ENCODE data around the gene FSD2. TPM values are rescaled to one million over a fixed set of nuclear protein-coding genes. Genes with fewer than 3 reads are reported as not detected.

The FSD2 gene
- total RNA-seq, 1 experiment from 2014 or later, result not detected

DNA sequence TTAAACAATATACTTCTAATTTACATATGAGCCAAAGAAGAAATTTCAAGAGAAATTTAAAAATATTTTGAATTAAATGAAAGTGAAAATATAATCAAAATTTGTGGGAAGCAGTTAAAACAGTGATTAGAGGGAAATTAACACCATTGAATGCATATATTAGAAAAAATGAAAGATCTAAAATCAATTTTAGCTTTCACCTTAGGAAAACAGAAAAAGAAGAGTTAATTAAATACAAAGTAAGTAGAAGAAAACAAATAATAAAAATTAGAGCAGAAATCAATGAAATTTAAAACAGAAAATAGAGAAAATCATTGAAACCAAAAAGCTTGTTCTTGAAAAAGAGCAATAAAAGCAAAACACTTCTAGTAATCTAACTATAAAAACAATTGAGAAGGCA, 57.6 kb downstream of the FSD2 start:
- H4K8ac ChIP-seq (replicated peaks; ENCODE audit: insufficient read length, low read depth, low read length), result no peak overlapping the region
- H3K4me2 ChIP-seq (ENCODE audit: insufficient read depth, insufficient read length, low read length), result no peak overlapping the region
- no peak overlapping the region for H4K91ac ChIP-seq (ENCODE audit: insufficient read length, low read depth, low read length)
- H2BK12ac ChIP-seq (ENCODE audit: insufficient read length, low read depth, low read length), result no peak overlapping the region
- H3T11ph ChIP-seq (ENCODE audit: low read length), result no peak overlapping the region
- no peak overlapping the region for H3K56ac ChIP-seq (ENCODE audit: insufficient read length, low read depth, low read length)
- no peak overlapping the region for H2BK5ac ChIP-seq (ENCODE audit: insufficient read length, low read length)
- no peak overlapping the region for H4K5ac ChIP-seq (ENCODE audit: insufficient read length, low read depth, low read length)
- H3K79me1 ChIP-seq (ENCODE audit: insufficient read depth, low read depth, low read length, poor library complexity, severe bottlenecking), result peaks cover 4% of the 10 kb centered on the region
- no peak overlapping the region for H3K27ac ChIP-seq (ENCODE audit: insufficient read length, low read depth, low read length)
- no peak overlapping the region for H3K4ac ChIP-seq (ENCODE audit: low read depth, low read length)
- peaks cover 11 to 12% of the 10 kb centered on the region in 2 experiments for H3K4me1 Mint-ChIP-seq
- no peak overlapping the region for H2BK120ac ChIP-seq (ENCODE audit: low read depth, low read length, poor library complexity, severe bottlenecking)
- H3K27me3 ChIP-seq (ENCODE audit: insufficient read depth, low read length), result no peaks in the 10 kb centered on the region
- no peaks in the 10 kb centered on the region for H3K27me3 Mint-ChIP-seq (ENCODE audit: low read depth)
- H3K23me2 ChIP-seq (ENCODE audit: insufficient read length, low read depth, low read length, poor library complexity, severe bottlenecking), result peaks cover 13% of the 10 kb centered on the region
- no peak overlapping the region for H2AK5ac ChIP-seq (ENCODE audit: insufficient read length, low read length)
- H2AFZ ChIP-seq (ENCODE audit: low read length), result no peak overlapping the region
- no peaks in the 10 kb centered on the region for H3K9me3 Mint-ChIP-seq
- H3K18ac ChIP-seq (ENCODE audit: insufficient read length, low read depth, low read length), result no peak overlapping the region
- H2BK20ac ChIP-seq (ENCODE audit: low read depth, low read length, poor library complexity, severe bottlenecking), result no peak overlapping the region
- no peak overlapping the region for H3K23ac ChIP-seq (ENCODE audit: insufficient read length, low read depth, low read length)
- peaks cover 2 to 11% (median 10%) of the 10 kb centered on the region in 3 experiments; a peak in 5 of 7 replicates for H3K36me3 Mint-ChIP-seq (ENCODE audit: insufficient read depth in 1 of 3, low read depth in 3 of 3)
- no peaks in the 10 kb centered on the region for H3K9me3 ChIP-seq (ENCODE audit: control insufficient read depth, low read depth, low read length)
- H2BK15ac ChIP-seq (ENCODE audit: low read depth, low read length), result no peak overlapping the region
- DNase-seq, result no peak
- no peak for TF ChIP-seq CTCF (conservative IDR thresholded peaks at IDR 0.05)
- 0 out of 2 replicates have a peak, but pooled peaks cover 5% of the 10 kb centered on the region for H3K4me1 ChIP-seq (ENCODE audit: insufficient read depth, low read length)
- no peak overlapping the region for H3K9ac ChIP-seq (ENCODE audit: extremely low read depth, insufficient read length, low read length)
- no peak overlapping the region for H3K4me3 Mint-ChIP-seq
- H3K79me2 ChIP-seq (ENCODE audit: insufficient read depth, low read length), result peaks cover 10% of the 10 kb centered on the region; the same call in 1 of the 2 replicates
- H4K20me1 ChIP-seq (ENCODE audit: control insufficient read depth, insufficient read depth, insufficient read length), result no peaks in the 10 kb centered on the region
- no peak overlapping the region for H3K14ac ChIP-seq (ENCODE audit: insufficient read depth, low read length)
- H3K27ac Mint-ChIP-seq, result no peak overlapping the region
